ENCODE measurements around the gene SLC22A4.

The SLC22A4 gene

GRCh38 chr5:132377738-132378137, 83.5 kb downstream of the SLC22A4 start:
- no peak for DNase-seq

- DNase-seq = no peak
Observed at GRCh38 chr5:132378580-132378979, 84.4 kb downstream of the SLC22A4 start.

GRCh38 chr5:132380047-132380446, 85.9 kb downstream of the SLC22A4 start:
- no peak for DNase-seq

DNA sequence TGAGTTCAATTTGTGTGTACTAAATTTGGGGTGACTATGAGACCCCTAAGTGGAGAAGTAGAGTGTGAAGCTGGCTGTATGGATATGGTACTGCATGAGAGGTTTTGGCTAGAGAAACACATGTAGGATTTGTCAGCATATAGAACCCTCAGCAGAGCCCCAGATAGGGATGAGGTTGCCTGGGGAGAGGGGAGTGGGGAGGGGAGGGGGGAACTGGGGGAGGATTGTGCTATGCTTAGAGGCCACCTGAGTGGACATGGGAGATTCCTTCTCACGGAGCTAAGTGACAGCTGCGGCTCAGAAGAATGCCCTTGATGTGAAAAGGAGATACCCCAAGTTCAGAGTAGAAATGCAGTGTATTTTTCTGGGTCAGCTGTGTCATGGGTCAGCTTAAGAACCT, 86.5 kb downstream of the SLC22A4 start:
- DNase-seq = no peak

DNA sequence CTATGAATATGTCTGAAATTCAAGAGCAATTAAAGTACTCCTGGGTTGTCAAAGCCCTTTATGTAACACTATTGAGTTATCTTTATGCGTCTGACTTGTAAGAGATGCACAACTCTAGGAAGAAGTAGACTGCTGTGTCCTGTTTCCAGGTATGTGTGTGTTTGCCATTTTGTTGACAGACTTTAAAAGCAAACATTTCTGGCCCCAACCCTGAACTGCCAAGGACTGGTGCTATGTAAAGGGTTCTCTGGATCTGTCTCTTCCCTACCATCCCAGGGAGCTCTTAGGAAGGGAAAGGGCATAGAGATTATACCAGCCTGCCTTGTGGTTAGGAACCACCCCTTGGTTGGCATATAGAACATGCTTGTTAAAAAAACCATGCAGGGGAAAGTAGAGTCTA, 87.4 kb downstream of the SLC22A4 start:
- DNase-seq = no peak

- no peak for DNase-seq
Observed at GRCh38 chr5:132383261-132383660, 89.1 kb downstream of the SLC22A4 start.

DNA sequence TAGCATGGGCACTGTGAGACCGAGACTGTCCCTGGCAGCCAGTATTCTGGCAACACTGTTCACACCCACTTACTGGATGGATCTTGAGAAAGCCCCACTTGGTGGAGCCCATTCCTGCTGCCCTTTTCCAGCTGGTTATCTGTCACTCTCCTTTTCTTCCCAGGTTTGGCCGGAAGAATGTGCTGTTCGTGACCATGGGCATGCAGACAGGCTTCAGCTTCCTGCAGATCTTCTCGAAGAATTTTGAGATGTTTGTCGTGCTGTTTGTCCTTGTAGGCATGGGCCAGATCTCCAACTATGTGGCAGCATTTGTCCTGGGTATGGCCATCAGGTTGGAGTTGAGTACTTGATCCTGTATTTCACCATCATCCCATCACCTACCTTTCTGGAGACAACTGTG, 89.8 kb downstream of the SLC22A4 start:
- no peak for DNase-seq

GRCh38 chr5:132384506-132385050, 90.4 kb downstream of the SLC22A4 start:
- no peak for DNase-seq

DNA sequence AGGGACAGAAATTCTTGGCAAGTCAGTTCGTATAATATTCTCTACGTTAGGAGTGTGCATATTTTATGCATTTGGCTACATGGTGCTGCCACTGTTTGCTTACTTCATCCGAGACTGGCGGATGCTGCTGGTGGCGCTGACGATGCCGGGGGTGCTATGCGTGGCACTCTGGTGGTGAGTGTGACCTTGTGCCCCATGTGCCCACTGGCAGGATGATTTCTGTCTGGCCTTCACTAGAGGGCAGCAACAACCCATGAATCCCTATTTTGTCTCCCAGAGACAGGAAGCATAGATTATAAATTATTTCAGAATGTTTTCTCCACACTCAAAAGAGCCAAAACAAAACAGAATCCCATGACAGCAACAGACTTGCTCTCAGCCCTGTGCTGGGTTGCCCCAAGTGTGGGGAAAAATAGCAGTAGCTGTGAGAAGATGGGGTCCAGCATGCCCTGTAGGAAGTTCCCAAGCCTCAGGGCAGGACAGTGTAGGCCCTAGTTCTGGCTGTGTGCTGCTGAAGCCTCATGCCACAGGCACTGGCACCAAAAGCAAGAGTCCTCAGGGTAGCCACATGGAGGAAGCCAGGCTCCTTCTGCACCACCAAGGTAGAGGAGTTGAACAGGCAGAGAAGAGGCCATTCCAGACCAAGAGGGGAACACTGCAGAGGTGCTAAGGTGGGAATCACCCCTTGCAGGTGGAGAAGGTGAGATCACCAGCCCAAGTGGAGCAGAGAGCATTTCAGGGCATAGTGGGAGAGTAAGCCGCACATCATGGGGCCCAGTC, 91.3 kb downstream of the SLC22A4 start:
- DNase-seq = peak; percentile 77 to 84

- peak; percentile 80 for DNase-seq
Observed at GRCh38 chr5:132386644-132387286, 92.6 kb downstream of the SLC22A4 start.

- DNase-seq = peak; percentile 63 to 77
Observed at GRCh38 chr5:132387640-132388117, 93.5 kb downstream of the SLC22A4 start.

DNA sequence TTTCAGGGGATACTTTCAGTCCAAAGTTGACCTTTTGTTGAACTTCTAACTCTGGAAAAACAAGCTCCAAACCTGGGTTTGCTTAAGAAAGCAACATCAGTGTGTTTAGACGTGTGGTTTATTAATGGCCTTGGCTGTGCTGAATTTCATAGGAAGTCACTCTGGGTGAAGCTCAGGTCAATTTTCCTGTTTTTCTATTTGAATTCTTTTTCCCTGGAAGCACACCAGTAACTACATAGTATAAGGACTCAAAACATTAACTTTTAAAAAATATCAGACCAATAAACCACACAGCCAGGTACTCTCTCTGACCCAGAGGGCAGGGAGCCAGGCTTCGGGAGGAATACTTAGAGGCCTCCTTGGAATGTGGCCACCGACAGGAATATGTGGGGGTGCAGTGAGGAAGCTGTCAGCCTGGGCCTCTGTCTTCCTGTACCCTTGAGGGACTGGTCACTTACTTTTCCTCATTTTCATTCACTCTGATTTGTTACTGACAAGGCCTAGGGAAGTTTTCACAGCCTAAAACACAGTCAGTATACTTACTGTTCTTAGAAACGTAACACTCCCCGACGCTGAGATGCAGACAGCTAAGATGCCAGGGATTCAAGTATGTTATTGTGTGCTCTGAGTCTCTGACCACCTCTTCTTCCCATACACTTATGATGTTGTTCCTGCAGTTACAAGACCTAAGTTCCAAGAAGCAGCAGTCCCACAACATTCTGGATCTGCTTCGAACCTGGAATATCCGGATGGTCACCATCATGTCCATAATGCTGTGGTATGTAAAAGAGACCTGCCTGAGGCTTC, 94.3 kb downstream of the SLC22A4 start:
- DNase-seq = peak in 1 of 2 donors; percentile 23

DNA sequence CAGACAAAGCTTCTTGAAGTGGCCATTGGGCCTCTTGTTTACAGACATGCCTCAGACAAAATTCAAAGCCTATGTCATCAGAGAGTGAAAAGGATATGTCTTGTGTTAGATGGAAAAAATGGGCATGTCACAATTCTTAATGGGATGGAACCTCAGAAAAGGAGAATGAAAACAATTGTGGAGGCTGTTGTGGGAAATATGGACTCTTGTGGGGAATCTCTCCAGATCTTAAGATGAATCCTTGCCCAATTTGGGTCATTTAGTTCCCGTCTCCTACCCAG, 94.8 kb downstream of the SLC22A4 start:
- no peak for DNase-seq

- DNase-seq = no peak
Observed at GRCh38 chr5:132389585-132390286, 95.5 kb downstream of the SLC22A4 start.

- DNase-seq = no peak
Observed at GRCh38 chr5:132391247-132391646, 97.1 kb downstream of the SLC22A4 start.

GRCh38 chr5:132391870-132392269, 97.7 kb downstream of the SLC22A4 start:
- no peak for DNase-seq

DNA sequence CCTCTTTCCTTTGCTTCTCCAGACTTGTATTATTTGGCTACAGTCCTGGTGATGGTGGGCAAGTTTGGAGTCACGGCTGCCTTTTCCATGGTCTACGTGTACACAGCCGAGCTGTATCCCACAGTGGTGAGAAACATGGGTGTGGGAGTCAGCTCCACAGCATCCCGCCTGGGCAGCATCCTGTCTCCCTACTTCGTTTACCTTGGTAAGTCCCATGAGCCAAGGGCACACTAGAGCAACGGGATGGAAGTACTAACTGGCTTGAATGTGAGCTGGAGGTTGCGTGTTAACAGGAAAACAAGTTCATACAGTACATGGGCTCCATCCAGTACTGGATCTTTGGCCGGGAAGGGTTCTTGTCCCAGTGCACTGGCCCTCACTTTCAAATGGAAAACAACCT, 98.2 kb downstream of the SLC22A4 start:
- no peak for DNase-seq

- DNase-seq = no peak
Observed at GRCh38 chr5:132392978-132393825, 99.0 kb downstream of the SLC22A4 start.

All from inflammatory macrophage (primary cell).